Testis (tissue), 3 donors: ENCODE data around the gene ARPP21. TPM values are rescaled to one million over a fixed set of nuclear protein-coding genes. Genes with fewer than 3 reads are reported as not detected.

Source experiments
- DNase-seq: peaks from one replicate; pipeline ENCODE4 v3.0.0-alpha.2; 2019
- H3K27ac ChIP-seq, 2 donors: fragments of 200-600 bp; sonication (generic); one replicate each; pipeline ENCODE4 v1.5.1; 2019
- H3K27me3 ChIP-seq: fragments of 200-600 bp; sonication (generic); one replicate; pipeline ENCODE4 v1.5.1; 2019
- H3K36me3 ChIP-seq: fragments of 200-600 bp; sonication (generic); one replicate; pipeline ENCODE4 v1.5.1; 2017; ENCODE audit warnings: low read depth; ENCODE audit errors: missing control alignments
- H3K4me1 ChIP-seq: fragments of 200-600 bp; sonication (generic); one replicate; pipeline ENCODE4 v1.5.1; 2019
- H3K4me3 ChIP-seq, 2 donors: fragments of 200-600 bp; sonication (generic); one replicate each; pipeline ENCODE4 v1.5.1; 2017 to 2019
- H3K9me3 ChIP-seq: fragments of 200-600 bp; sonication (generic); one replicate; pipeline ENCODE4 v1.5.1; 2017
- CTCF ChIP-seq, 3 experiments: fragments of 450-650 bp in 2 of 3; fragments of 200-600 bp in 1 of 3; sonication (generic) in 1 of 3; IDR thresholded peaks; one replicate each; pipeline ENCODE4 v1.5.1; 2016 to 2019; ENCODE audit warnings: antibody characterized with exemption in 3 of 3, mild to moderate bottlenecking in 2 of 3, moderate library complexity in 1 of 3
- POLR2A ChIP-seq: fragments of 450-650 bp; IDR thresholded peaks from one replicate; pipeline ENCODE4 v1.6.1; 2017; ENCODE audit warnings: antibody characterized with exemption, mild to moderate bottlenecking, moderate library complexity
- WGBS, 2 donors: methylation state at CpG; one replicate each; pipeline ENCODE4 v1.1.5; 2018; 5-methylcytosine and 5-hydroxymethylcytosine counted together
- intact Hi-C: fragments of 100-400 bp; cut with DNase I; formaldehyde crosslinking; loops from one replicate; pipeline ENCODE4 v1.15.1; 2023; ENCODE audit warnings: low total_unique reads
- polyA plus RNA-seq: library from polyadenylated mRNA; stranded (reverse); fragments of 350-450 nt; fragmentation: Illumina TruSeq; extraction: RNeasy Lipid Tissue Mini Kit (QIAGEN cat#74804); gene quantifications from one replicate; pipeline ENCODE4 v1.2.3, GENCODE V29; 2014; ENCODE audit warnings: low read depth, low replicate concordance; ENCODE audit not compliant: insufficient read depth
- total RNA-seq, 2 donors: library from RNA; depleted of rRNA; stranded (reverse); fragments of >200 nt; gene quantifications; one replicate each; pipeline ENCODE4 v1.2.3, GENCODE V29; 2016

ARPP21 gene
- total and polyA plus RNA-seq, 3 donors from 2014 or later = 0.47 to 1.1 (median 0.87) TPM

GRCh38 chr3:35646081-35646480, 6.8 kb downstream of the ARPP21 start:
- Histone ChIP-seq H3K4me1 (no peaks in the 10 kb centered on the region), H3K4me3 (no peak overlapping the region), H3K36me3 (no peaks in the 10 kb centered on the region), H3K27ac (no peak overlapping the region), H3K9me3 (no peaks in the 10 kb centered on the region), H3K27me3 (no peaks in the 10 kb centered on the region)
- TF ChIP-seq CTCF (IDR thresholded peaks at IDR 0.05) = no peak
- no peak for TF ChIP-seq POLR2A
- 84 to 88% methylated on average over 4 of the region's 4 CpGs for WGBS, 2 donors
- DNase-seq = no peak
- intact Hi-C loops = no loop called here

- Histone ChIP-seq H3K4me1 (no peaks in the 10 kb centered on the region), H3K4me3 (no peak overlapping the region), H3K27me3 (no peaks in the 10 kb centered on the region), H3K36me3 (no peaks in the 10 kb centered on the region), H3K9me3 (no peaks in the 10 kb centered on the region), H3K27ac (no peak overlapping the region)
- no peak for DNase-seq
- intact Hi-C loops = no loop called here
- 93% methylated on average over 4 of the region's 4 CpGs for WGBS, 2 donors
- no peak for TF ChIP-seq POLR2A
- TF ChIP-seq CTCF (IDR thresholded peaks at IDR 0.05) = no peak
Measured at GRCh38 chr3:35647461-35647860, 8.1 kb downstream of the ARPP21 start.

GRCh38 chr3:35648347-35648746, 9.0 kb downstream of the ARPP21 start:
- Histone ChIP-seq H3K4me3 (no peak overlapping the region), H3K9me3 (no peaks in the 10 kb centered on the region), H3K27me3 (no peaks in the 10 kb centered on the region), H3K27ac (no peak overlapping the region), H3K36me3 (no peaks in the 10 kb centered on the region), H3K4me1 (no peaks in the 10 kb centered on the region)
- no peak for DNase-seq
- TF ChIP-seq CTCF (IDR thresholded peaks at IDR 0.05) = no peak
- no peak for TF ChIP-seq POLR2A
- WGBS, 2 donors = 80 to 84% methylated on average over 2 of the region's 2 CpGs
- intact Hi-C loops = no loop called here

- H3K4me1 ChIP-seq = no peaks in the 10 kb centered on the region
- no peak overlapping the region for H3K4me3 ChIP-seq
- 62 to 70% methylated on average over 2 of the region's 2 CpGs for WGBS, 2 donors
- DNase-seq = no peak
- TF ChIP-seq CTCF (IDR thresholded peaks at IDR 0.05) (no peak), POLR2A (no peak)
- H3K27ac ChIP-seq = no peak overlapping the region
- no peaks in the 10 kb centered on the region for H3K36me3 ChIP-seq
- H3K9me3 ChIP-seq = no peaks in the 10 kb centered on the region
- intact Hi-C loops = no loop called here
- H3K27me3 ChIP-seq = no peaks in the 10 kb centered on the region
Measured at GRCh38 chr3:35649405-35649804, 10.1 kb downstream of the ARPP21 start.

- no peaks in the 10 kb centered on the region for H3K9me3 ChIP-seq
- no peaks in the 10 kb centered on the region for H3K27me3 ChIP-seq
- TF ChIP-seq CTCF (IDR thresholded peaks at IDR 0.05) (no peak), POLR2A (no peak)
- intact Hi-C loops = no loop called here
- no peaks in the 10 kb centered on the region for H3K36me3 ChIP-seq
- no peaks in the 10 kb centered on the region for H3K4me1 ChIP-seq
- DNase-seq = no peak
- WGBS, 2 donors = 69 to 83% methylated on average over 1 of the region's 1 CpG
- no peak overlapping the region for H3K4me3 ChIP-seq
- H3K27ac ChIP-seq = no peak overlapping the region
Measured at GRCh38 chr3:35651426-35651825, 12.1 kb downstream of the ARPP21 start.
